NCI-H1436 (cell line): Measurements from ENCODE around the gene MYH9.
"Not testable (repeated sequence)": the region's sequence is repeated elsewhere in the genome, so short reads cannot be mapped to it uniquely, and the experiment has no call there.

Experiments
- DNase-seq: peaks from one replicate; lab custom pipeline; 2025; lab: John Stamatoyannopoulos, UW

MYH9 gene

DNA sequence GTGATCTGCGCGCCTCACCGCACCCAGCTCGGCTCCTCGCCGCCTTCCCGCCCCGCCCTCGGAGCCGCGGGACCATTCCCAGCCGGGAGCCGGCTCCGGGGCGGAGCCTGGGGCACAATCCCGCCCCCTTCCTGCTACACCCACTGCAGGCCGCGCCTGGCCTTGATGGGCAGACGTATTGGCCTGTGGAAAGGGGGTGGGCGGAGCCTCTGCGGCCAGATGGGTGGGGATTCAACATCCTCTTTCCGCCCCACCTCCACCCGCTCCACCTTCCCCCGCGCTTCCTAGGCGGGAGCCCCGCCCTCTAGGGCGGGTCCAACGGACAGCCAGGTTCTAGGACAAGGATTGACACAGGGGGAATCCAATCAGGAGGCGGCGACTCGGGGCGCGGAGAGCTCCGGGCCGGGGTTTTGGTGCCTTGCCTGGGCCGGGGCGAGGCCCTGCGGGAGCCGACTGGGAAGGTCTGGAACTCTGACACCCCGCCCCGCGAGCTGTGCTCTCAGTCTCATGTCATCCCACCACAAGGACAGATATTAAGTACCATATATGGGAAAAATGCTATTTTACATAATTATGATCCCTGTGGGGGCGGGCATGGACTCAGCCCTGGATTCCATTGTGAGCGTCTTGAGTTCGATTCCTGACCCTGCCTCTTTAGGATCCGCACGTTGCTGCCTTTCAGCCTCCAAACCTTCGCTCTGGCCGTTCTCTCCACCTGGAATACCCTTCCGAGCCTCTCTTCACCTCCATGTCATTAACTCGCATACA is at the start of gene MYH9:
Gene MYH9, minus strand, starts transcription at position 9 of the 768 bp plus-strand sequence. CDS start 38,731 bp downstream, outside the sequence.
- peak; percentile 99 for DNase-seq

DNA sequence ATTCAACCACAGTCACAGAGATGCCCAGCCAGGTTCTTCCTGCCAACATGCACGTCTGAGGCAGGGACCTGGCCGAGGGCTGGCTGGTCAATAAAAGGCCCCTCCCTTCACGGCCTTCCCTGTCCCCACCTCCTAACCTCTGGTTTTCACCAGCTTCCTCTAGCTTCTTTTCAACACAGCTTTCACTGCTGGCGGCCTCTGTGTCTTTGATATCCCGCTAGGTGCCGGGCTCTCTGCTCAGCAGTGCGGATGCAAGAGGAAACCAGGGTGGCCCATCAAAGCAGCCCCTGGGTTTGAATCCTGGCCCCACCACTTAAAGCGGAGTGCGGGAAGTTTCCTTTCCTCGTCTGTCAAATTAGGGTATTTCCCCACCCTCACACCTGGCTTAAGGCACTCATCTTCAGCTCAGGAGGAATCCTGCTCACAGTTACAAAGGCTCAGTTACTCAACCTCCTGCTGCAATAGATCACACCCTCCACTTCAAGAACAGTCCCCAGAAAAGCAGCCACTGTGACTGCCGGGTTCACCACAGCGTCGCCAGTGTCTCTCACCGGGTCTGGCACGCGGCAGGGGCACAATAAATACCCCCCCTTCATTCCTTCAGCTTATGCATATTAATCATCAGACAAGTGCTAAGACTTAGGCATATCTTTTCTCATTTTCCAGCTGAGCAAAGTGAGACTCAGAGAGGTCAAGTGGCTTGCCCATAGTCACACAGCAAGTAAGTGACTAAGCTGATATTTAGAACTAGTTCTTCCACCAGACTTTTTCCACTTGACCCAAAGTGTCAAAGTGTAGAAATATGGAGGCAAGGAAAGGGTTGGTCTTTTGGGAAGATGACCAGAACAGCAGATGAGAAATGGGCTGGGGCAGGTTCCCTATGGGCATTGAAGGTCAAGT is 48.0 kb upstream of the MYH9 start:
- DNase-seq = no peak

DNA sequence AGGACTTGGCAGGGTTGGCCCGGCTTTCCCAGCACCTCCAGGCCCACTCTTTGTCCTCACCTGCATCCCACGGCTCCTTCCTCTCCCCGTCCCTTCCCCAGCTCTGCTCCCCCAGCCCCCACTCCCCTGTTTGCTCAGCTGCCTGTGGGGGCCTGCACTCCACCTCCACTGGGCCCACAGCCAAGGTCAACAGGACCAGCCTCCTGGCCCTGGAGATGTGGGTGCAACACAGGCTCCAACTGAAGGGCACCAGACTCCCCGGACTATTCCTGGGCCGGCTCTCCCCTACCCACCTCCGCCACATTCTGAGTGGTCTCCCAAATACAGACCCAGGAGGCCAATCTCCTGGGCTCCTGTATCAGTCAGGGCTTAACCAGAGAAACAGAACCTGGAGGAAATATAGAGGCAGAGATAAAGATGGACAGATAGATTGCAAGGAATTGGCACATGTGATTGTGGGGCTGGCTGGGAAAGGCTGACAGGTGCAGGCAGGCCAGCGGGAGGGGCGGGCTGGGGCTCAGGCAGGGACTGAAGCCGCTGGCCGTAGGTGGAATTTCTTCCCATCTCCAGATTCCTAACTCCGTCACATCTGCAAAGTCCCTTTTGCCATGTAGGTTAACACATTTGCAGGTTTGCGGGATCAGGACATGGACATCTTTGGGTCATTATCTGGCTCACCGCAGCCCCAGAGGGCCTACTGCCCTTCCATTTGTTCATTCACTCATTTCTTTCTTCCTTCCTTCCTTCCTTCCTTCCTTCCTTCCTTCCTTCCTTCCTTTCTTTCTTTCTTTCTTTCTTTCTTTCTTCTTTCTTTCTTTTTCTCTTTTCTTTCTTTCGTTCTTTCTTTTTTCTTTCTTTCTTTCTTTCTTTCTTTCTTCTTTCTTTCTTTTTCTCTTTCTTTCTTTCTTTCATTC is 45.8 kb upstream of the MYH9 start:
- peak; percentile 47 for DNase-seq

DNA sequence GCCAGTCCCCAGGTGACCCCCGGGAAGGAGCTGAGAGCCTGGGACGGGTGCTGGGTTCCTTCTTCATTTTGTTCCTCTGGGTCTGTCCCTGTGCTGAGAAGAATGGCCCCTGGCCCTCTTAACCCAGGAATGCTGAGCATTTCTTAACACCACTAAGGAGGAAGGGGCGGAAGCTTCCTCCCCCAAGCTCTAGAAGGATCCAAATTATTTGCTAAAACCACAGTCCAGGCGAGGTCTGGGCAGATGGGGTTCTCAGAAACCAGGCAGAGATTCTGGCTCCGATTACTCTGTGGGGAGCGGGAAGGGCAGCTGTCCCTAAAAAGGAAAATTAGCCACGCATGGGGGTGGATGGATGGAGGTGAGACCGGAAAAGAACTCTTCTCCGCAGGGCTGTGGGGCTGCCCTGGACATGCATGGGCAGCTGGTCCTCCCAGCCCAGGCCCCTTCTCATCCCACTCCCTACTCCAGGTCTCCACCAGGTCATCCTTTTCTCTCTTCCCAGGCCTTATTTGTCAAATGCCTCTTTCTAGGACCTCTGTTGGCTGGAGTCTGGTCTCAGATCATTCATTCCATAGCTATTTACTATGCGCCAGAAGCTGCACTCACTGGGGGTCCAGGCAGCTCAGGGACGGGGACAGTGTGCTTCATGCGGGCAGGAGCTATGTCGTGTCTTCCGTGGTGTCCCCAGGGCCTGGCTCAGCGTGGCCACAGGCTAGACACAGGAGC is 45.0 kb upstream of the MYH9 start:
- DNase-seq = no peak

DNA sequence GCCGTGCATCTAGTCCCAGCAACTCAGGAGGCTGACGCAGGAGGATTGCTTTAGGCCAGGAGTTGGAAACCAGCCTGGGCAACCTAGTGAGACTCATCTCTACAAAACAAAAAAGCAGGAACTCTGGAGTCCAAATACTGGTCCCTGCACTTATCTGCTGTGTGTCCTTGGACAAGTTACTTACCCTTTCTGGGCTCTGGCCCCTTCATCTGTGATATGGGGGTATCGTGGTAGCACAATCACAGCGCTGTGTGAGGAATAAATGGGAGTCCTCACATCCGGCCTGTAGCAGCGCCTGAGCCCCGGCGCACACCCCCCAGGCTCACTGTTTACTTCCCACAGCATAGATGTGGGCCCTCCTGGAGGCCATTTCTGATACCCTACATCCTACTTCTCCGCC is 44.2 kb upstream of the MYH9 start:
- DNase-seq = no peak

DNA sequence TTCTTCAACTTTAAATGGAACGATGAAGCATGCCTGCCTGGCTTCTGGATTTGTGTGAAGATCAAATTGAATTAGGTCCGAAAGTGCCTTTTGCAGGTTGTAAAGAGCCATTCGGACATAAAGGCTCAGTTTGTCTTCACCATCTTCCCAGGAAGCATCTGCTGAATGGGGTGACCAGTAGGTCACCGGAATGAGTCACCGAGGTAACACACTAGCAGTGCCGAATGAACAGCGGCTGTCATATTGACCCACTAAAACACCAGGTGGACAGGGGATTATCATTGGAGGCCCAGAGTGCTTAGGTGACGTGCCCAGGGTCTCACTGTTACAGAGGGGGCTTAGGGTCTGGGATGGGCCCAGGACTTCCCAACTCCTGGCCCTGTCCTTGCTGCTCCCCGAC is 43.1 kb upstream of the MYH9 start:
- no peak for DNase-seq

DNA sequence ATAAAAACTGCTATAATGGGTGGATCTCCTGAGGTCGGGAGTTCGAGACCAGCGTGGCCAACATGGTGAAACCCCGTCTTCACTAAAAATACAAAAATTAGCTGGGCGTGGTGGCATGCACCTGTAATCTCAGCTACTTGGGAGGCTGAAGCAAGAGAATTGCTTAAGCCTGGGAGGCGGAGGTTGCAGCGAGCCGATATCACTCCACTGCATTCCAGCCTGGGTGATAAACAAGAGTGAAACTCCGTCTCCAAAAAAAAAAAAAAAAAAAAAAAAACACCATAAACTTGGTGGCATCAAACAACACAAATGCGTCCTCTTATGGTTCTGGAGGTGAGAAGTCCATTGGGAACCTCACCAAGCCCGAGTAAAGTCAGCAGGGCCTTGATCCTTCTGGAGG is 40.2 kb upstream of the MYH9 start:
- DNase-seq = not testable (repeated sequence)

DNA sequence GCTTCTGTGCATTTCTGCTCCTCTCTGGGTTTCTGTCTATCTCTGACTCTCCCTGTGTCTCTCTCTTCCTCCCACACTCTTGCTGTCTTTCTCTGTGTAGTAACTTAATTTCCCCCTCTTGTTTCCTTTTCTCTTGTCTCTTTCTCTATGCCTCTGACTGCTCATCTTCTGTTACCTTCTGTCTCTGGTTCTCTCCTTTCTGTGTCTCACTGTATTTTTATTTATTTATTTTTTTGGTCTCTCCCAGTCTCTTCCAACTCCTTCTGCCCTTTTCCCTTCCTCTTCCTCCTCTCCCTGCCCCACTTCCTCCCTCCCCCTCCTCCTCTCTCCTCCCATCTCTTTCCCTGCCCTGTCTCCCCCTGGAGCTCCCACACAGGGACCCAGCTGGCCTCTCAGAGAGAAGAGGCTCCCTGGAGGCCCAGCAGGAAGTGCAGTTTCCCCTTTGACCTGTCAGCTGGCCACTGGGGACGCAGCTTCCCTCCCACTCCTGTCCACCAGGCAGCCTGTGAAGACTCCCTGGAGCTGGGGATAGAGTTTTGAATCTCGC is 38.3 kb upstream of the MYH9 start:
- no peak for DNase-seq

DNA sequence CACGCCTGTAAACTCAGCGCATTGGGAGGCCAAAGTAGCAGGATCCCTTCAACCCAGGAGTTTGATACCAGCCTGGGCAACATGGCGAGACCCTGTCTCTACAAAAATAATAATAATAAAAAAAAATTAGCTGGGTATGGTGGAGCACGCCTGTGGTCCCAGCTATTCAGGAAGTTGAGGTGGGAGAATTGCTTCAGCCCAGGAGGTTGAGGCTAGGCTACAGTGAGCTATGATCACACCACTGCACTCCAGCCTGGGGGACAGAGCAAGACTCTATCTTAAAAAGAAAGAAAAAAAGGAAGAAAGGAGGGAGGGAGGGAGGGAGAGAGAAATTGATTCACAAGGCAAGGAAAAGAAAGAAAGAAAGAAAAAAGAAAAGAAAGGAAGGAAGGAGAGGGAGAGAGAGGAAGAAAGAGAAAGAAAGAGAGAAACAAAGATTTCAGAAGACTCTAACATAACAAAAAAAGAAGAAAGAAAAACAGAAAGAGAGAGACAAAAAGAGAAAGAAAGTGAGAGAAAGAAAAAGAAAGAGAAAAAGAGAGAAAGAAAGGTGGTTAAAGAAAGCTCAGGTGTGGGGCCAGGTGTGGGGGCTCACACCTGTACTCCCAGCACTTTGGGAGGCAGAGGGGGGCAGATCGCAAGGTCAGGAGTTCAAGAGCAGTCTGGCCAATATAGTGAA is 37.3 kb upstream of the MYH9 start:
- DNase-seq = no peak

DNA sequence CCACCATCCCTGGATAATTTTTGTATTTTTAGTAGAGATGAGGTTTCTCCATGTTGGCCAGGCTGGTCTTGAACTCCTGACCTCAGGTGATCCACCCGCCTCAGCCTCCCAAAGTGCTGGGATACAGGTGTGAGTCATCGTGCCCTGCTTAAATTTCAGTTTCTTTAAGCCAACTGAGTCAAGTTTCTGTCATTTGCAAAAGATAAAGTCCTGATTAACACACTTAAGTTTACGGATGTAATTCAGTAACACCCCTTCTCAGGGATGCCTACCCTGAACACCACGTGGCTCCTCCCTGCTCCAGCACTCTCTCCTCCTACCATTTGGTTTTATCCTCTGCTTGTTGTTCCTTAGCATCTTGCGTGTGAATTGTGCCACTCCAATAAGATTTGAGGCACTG is 36.7 kb upstream of the MYH9 start:
- not testable (repeated sequence) for DNase-seq

DNA sequence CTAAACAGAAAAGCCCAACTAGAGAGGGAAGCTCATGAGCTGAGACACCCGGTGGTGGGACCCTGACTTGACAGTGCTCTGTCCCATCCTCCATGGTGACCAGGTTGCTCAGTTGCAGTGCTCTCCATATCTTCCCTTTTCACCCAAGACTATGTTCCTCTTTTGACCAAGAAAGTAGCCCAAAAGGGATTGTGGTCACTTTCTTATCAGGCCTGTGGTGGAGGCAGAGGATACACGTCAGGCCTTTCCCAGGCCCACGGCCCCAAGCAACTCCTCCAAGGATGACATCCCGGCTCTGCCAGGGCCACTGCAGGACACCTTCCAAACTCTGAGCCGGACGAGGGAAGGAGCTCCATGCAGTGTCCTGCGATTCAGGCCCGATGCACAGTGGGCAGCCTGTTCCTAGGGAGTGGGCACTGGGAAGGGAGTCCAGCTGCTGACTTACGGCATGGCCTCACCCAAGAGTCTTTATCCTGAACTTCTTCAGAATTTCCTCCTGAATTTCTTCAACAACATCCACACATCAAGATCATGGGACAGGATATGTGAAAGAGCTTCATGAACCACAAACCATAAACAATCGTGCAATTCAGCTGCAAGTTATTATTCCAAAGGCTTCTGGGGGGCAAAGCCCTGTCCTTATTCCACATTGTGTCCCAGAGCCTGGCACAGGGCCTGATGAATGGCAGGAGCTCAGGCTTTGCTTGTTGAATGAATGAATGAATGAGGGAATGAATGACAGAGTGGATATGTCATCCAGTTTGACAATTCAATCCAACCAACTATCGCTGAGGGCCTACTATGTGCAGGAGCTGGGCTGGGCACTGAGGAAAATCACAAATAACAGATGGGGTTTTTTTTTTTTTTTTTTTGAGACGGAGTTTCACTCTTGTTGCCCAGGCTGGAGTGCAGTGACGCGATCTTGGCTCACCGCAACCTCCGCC is 36.0 kb upstream of the MYH9 start:
- no peak for DNase-seq

DNA sequence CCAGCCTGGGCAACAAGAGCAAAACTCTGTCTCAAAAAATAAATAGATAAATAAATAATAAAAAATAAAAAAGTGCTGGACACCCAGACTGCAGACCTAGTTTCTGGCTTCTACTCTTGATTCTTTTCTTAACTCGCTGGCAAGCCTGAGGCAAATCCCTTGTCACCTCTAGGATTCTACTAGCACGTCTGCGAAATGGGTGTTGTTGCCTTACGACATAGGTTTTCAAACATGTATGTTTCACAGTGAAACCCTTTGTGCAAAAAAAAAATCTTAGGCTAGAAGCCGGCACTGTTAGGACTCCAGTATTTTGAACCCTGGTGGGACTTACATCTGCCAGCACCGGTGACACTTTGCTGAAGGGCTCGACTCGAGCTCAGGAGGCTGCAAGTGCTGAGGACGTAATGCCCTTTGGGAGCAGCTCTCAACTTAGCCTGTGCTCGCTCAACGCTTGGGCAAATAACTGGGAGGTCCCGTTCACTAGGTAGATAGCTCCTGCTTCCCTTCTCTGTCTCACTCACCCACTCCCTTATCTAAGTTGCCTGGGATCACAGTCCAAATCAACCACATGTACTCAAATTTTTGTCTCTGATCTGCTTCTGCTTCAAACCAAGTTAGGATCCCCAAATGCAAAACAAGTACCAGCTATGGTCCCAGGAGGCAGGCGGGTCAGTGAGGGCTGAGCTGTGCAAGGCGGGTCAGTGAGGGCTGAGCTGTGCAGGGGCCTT is 34.7 kb upstream of the MYH9 start:
- DNase-seq = peak; percentile 54

DNA sequence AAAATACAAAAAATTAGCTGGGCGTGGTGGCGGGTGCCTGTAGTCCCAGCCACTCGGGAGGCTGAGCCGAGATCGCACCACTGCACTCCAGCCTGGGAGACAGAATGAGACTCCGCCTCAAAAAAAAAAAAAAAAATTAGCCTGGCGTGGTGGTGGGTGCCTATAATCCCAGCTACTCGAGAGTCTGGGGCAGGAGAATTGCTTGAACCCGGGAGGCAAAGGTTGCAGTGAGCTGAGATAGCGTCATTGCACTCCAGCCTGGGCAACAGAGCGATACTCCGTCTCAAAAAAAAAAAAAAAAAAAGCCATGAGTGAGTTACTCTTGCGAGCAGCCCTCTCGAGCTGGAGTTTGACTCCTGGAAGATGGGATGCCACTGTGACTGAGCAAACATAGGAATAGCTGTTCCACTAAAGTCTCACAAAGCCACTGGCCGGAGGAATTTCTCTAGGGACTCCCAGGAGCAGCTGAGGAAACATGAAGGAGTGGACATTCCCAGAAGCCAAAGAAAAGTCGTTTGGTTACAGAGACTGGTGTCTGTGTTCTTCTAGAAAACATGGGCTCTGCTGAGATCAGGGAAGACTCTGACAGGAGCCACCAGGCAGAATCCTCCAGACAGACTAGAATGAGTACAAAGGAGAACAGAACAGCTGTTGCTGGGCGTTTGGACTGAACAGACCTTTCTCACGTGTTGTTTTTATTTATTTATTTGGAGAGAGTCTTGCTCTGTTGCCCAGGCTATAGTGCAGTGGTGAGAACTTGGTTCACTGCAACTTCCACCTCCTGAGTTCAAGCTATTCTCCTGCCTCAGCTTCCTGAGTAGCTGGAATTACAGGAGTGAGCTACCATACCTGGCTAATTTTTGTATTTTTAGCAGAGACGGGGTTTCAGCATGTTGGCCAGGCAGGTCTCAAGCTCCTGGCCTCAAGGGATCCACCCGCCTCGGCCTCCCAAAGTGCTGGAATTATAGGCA is 32.4 kb upstream of the MYH9 start:
- no peak for DNase-seq

DNA sequence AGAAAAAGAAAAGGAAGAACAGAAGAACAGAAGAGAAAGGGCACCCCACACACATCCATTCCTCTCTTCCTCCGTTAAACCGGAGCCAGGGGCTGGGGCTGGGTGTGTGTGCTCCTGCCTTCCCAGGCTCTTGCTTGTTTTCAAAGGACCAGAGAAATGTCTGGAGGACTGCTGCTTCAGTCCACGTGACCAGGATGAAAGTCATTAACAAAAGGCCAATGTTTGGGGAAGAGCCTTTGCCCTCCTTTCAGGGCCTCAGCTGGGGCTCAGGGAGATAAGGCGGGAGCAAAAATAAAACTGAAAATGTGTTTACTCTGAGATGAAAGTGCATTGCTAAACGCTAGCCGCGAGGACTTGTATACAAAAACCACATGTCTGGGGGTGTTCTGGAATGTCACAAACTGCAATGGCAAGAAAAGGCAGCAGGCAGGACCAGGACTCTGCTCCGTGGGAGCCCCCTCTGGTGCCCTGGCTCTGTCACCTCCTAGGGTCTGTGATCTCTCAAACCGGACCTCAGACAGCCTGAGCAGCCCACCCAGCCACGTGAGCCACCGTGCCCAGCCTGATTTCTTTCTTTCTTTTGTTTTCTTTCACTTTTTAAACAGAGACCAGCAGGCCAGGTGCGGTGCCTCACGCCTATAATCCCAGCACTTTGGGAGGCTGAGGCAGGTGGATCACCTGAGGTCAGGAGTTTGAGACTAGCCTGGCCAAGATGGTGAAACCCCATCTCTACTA is 31.6 kb upstream of the MYH9 start:
- no peak for DNase-seq

DNA sequence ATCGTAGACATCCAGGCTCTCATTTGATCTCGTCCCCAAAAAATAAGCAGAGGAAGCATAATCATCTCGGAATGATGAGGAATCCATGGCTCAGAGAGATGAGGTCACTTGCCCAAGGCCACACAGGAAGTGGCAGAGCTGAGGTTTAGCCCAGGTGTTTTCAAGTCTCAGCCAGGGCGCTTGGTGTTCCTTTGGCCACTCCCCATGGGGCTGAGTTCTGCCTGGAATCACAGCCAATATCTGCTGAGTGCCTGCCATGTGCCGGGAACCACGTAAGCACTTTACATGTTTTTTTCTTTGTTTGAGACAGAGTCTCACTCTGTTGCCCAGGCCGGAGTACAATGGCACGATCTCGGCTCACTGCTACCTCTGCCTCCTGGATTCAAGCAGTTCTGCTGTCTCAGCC is 29.5 kb upstream of the MYH9 start:
- no peak for DNase-seq

DNA sequence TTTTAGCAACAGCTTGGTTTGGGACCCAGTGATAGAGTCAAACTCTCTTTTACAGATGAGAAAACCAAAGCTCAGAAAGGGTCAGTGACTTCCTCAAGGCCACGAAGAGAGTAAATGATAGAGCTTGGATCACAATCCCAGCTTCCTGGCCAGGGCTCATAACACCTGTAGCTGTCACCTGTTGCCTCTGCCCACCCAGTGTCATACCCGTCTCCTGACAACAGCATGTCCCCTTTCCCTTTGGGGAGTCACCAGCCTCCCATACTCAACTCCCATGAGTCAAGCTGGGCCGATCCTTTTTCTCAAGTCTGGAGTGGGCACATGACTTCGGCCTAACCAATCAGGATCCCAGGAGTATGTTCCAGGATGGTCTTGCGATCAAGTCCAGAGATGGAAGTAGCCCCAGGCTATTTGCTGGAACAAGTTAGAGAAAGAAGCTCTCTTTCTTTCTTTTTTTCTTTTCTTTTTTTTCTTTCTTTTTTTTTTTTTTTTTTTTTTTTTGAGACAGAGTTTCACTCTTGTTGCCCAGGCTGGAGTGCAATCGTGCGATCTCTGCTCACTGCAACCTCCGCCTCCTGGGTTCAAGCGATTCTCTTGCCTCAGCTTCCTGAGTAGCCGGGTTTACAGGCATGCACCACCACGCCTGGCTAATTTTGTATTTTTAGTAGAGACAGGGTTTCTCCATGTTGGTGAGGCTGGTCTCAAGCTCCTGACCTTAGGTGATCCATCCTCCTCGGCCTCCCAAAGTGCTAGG is 27.8 kb upstream of the MYH9 start:
- no peak for DNase-seq
